GM18868 (cell line): ENCODE results near the gene EMX1.

ENCODE experiments used
- ATAC-seq: cut with Tn5 transposase; IDR thresholded peaks from one replicate; pipeline ENCODE4 v1.9.1; 2021; ENCODE audit warnings: mild to moderate bottlenecking, moderate library complexity; ENCODE audit not compliant: unreplicated experiment

Gene EMX1

DNA sequence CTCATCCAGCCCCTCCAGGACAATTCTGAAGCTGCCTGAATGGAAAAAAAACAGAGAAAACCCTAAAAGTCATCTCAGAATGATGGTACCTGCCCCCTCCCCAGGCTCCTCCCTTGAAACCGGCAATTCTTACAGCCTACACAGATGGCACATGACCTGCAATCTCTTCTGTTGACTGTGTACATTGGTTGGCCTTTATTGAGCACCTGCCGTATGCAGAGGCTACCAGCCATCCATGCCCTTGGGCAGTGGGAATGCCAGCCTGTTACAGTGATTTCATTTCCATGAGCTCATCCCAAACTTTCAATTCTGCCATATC is 57.1 kb downstream of the EMX1 start:
- ATAC-seq = no peak

DNA sequence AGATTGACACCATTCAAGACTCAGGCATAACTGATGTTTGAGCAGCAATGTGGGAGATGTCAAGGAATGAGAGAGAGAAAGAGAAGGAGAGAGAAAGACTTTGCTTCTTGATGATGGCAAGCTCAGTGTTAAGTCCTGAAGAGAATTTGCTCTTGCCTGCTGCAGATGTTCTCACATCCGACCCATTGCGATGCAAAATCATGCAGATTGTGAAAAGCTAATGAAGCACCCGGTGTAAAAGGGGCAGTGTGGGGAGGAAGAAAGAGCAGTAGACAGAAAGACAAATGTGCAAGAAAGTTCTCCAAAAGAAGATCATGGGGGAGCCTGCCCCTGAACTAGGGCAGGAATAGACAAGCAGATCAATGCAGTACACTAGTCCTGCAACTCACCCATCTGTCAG is 57.7 kb downstream of the EMX1 start:
- ATAC-seq = no peak

DNA sequence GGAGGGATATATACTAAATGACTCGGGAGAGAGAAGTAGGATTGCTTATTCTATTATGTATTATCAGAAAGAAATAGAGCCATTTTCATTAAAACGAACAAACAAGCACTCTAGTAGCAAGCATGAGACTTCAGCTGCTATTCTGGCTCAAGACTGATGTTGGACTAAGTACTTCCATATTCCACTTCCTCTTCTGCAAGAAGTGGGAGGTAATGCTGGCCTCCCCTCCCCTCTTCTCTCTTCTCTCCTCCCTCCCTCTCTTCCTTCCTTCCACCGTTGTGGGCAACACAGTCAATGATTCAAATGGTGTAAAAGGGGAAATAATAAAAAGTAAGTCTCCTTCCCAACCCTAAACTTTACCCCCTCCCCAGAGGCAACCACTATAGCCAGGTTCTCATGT is 62.6 kb downstream of the EMX1 start:
- ATAC-seq = peak; percentile 81

DNA sequence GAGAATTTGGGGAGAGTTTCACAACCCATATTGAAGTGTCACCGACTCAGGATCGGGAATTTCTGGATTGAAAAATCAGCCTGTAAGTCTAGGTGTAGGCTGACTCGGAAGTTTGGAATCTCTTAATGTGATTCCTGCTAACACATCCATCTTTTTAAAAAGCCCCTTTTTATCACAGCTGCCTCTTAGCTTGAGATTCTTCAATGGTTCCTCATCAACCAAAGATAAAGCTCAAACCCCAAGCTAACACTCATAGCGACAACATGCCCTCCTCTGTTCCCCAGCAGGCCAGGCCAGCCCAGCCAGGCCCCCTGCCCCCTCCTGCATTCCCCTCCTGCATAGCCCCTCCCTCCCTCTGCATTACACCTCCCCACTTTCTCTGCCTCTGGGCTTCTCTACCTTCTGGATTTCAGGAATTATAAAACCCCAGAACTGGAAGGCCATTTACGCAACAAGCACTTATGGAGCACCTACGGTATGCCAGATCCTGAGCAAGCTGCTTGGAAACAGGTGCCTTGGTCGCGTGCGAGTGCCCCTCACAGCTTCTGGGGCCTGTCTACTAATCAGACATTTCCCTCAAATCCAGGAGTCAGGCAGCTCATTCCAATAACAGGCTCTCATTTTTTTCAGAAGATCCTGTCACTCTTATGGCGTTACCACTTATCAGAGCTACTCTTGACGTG is 63.4 kb downstream of the EMX1 start:
- ATAC-seq = no peak

- ATAC-seq = no peak
These were observed 64.2 kb downstream of the EMX1 start for GRCh38 chr2:72981536-72981935.

DNA sequence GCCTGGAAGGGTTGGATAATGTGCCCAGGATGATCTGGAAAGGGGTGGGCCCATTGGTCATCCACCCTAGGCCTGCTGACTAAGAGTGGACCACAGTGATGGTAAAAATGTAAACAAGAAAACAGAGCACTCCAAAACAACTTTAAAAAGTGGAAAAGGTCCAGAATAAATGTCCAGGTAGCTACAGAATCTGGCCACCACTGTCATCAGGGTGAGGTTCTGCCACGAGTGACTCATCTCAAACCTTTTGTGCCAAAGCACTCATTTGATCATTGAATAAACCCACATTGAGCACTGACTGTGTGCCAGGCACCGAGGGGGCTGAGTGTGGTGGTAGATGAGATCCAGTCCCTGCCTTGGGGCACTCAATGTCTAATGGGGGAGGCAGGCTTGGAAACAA is 64.9 kb downstream of the EMX1 start:
- ATAC-seq = no peak

GRCh38 chr2:72982781-72983499 is 65.6 kb downstream of the EMX1 start:
- ATAC-seq = no peak

- ATAC-seq = no peak
These were observed 66.3 kb downstream of the EMX1 start for GRCh38 chr2:72983500-72984161.

DNA sequence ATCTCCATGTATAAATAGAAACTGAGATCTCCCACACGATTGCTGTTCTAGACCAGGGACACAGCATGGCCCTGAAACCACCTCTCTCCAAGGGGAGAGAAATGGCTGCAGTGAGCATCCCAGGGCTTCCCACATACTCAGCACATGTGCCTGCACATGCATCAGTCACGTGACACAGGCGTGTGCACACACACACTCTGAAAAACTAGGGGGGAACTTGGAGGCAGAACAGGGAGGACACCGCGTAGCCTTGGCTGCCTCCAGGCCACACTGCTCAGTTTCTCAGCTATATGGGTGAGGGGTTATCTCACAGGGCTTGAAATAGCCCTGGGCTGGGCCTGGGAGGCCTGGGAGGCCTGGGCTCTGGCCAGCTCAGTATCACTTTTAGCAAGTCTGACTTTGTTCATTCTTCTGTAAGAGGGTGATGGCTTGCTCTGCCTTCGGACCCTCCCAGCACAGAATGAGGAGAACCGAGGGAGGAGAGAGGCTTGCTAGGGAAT is 66.9 kb downstream of the EMX1 start:
- no peak for ATAC-seq
